Panc1 (cell line): Measurements from ENCODE around the gene ICE2. TPM values are rescaled to one million over a fixed set of nuclear protein-coding genes. Genes with fewer than 3 reads are reported as not detected.

Experiments used
- ATAC-seq: fragments of 200-7000 bp; cut with Tn5 transposase; 2 replicates; pipeline ENCODE4 v1.9.1; 2020; ENCODE audit warnings: mild to moderate bottlenecking, moderate library complexity
- BruUV-seq: library from RNA; stranded (reverse); fragments of 400-500 nt; replicated peaks from 2 replicates; lab custom pipeline; 2021; lab: Mats Ljungman, UMichigan
- CTCF ChIA-PET: fragments of 300-600 bp; sonication (Branson Sonifier 250); formaldehyde crosslinking; loops from one replicate; lab custom pipeline; 2022; ENCODE audit warnings: antibody characterized with exemption; lab: Charles Lee
- POLR2A ChIA-PET: fragments of 300-600 bp; sonication (Branson Sonifier 250); formaldehyde crosslinking; loops from one replicate; lab custom pipeline; 2022; ENCODE audit warnings: antibody characterized with exemption; lab: Charles Lee
- DNase-seq: peaks from one replicate; pipeline ENCODE4 v3.0.0-alpha.2; 2010; ENCODE audit warnings: low read depth, low spot score
- H3K27ac ChIP-seq: 2 replicates; pipeline ENCODE4 v1.5.1; 2011; ENCODE audit warnings: mild to moderate bottlenecking, low read length, inconsistent platforms
- H3K27me3 ChIP-seq: fragments of 200-500 bp; sonication (Bioruptor generic); 2 replicates; pipeline ENCODE4 v1.6.0; 2014; ENCODE audit warnings: low read length, inconsistent platforms; ENCODE audit not compliant: control insufficient read depth, insufficient read depth
- H3K36me3 ChIP-seq: fragments of 200-500 bp; sonication (Bioruptor generic); 2 replicates; pipeline ENCODE4 v1.5.1; 2014; ENCODE audit warnings: inconsistent platforms, mild to moderate bottlenecking, low read length, moderate library complexity; ENCODE audit not compliant: control insufficient read depth, insufficient read depth
- H3K4me1 ChIP-seq: 2 replicates; pipeline ENCODE4 v1.5.1; 2011; ENCODE audit warnings: inconsistent platforms, mild to moderate bottlenecking, low read length, moderate library complexity; ENCODE audit not compliant: control insufficient read depth, insufficient read depth
- H3K4me3 ChIP-seq, 2 experiments: 2 replicates each; pipeline ENCODE4 v1.5.1; 2011 to 2012; ENCODE audit warnings: low read depth in 2 of 2, low read length in 2 of 2, mild to moderate bottlenecking in 2 of 2, inconsistent platforms in 1 of 2, moderate library complexity in 1 of 2
- H3K9me3 ChIP-seq: fragments of 200-500 bp; sonication (Bioruptor generic); 2 replicates; pipeline ENCODE4 v1.5.1; 2014; ENCODE audit warnings: low read depth, mild to moderate bottlenecking, inconsistent platforms, low read length, moderate library complexity; ENCODE audit not compliant: control insufficient read depth, insufficient read depth
- POLR2AphosphoS5 ChIP-seq: IDR thresholded peaks from 2 replicates; pipeline ENCODE4 v1.6.1; 2012; ENCODE audit warnings: mild to moderate bottlenecking, low read depth, low read length, moderate library complexity
- SIN3A ChIP-seq: IDR thresholded peaks from 2 replicates; pipeline ENCODE4 v1.6.1; 2012; ENCODE audit warnings: low read depth, mild to moderate bottlenecking, low read length, moderate library complexity, borderline replicate concordance; ENCODE audit not compliant: insufficient read depth
- TCF7L2 ChIP-seq: IDR thresholded peaks from 2 replicates; pipeline ENCODE4 v1.6.1; 2011; ENCODE audit warnings: mild to moderate bottlenecking, low read depth, low read length, inconsistent platforms
- in situ Hi-C: cut with HindIII; loops from 2 replicates; pipeline ENCODE4 v1.10.0; 2016; ENCODE audit warnings: low sequenced_read_pairs, low pct_unique_long_range_greater_than_20kb
- intact Hi-C: fragments of 100-400 bp; cut with micrococcal nuclease; formaldehyde crosslinking; loops from one replicate; pipeline ENCODE4 v1.10.0; 2022; ENCODE audit not compliant: unreplicated experiment
- total RNA-seq: library from RNA; stranded (reverse); gene quantifications from one replicate; pipeline ENCODE4 v1.2.1, GENCODE V29; 2021; ENCODE audit not compliant: unreplicated experiment
- TF ChIP-seq, protein P1 (sequence below): fragments of 450-650 bp; IDR thresholded peaks from 2 replicates; pipeline ENCODE4 v1.5.1; 2017; ENCODE audit warnings: mild to moderate bottlenecking
- TF ChIP-seq, protein P2 (sequence below), 2 experiments: IDR thresholded peaks; 2 replicates each; pipeline ENCODE4 v1.6.1; 2011 to 2012; ENCODE audit warnings: low read depth in 2 of 2, control low read depth in 1 of 2, low read length in 1 of 2, mild to moderate bottlenecking in 1 of 2, moderate library complexity in 1 of 2; ENCODE audit not compliant: insufficient read depth in 1 of 2

The ICE2 gene
- total RNA-seq, 1 experiment from 2014 or later: 66.2 TPM

DNA sequence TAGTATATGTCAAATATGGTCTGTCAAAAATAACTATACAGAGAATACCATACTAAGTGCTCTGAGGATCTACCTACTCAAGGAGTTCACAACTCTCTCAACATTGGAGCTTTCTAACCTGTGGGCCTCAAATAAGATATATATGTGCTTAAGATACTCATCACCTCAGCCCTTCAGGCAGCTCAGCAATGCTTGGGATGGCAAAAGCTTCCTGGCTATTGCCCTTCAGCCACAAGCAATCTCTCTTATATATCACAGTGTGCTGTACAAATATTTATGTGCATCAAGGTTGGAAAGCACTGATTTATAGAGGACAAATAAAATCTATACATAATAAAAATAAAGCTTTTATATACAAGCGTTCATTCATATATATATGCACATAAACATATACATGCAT lies 40.3 kb downstream of the ICE2 start:
- CTCF ChIA-PET: no interaction called here
- TF ChIP-seq POLR2AphosphoS5 (no peak), SIN3A (no peak), TCF7L2 (no peak)
- TF ChIP-seq, protein P1, sequence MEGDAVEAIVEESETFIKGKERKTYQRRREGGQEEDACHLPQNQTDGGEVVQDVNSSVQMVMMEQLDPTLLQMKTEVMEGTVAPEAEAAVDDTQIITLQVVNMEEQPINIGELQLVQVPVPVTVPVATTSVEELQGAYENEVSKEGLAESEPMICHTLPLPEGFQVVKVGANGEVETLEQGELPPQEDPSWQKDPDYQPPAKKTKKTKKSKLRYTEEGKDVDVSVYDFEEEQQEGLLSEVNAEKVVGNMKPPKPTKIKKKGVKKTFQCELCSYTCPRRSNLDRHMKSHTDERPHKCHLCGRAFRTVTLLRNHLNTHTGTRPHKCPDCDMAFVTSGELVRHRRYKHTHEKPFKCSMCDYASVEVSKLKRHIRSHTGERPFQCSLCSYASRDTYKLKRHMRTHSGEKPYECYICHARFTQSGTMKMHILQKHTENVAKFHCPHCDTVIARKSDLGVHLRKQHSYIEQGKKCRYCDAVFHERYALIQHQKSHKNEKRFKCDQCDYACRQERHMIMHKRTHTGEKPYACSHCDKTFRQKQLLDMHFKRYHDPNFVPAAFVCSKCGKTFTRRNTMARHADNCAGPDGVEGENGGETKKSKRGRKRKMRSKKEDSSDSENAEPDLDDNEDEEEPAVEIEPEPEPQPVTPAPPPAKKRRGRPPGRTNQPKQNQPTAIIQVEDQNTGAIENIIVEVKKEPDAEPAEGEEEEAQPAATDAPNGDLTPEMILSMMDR: no peak
- TF ChIP-seq, protein P2, sequence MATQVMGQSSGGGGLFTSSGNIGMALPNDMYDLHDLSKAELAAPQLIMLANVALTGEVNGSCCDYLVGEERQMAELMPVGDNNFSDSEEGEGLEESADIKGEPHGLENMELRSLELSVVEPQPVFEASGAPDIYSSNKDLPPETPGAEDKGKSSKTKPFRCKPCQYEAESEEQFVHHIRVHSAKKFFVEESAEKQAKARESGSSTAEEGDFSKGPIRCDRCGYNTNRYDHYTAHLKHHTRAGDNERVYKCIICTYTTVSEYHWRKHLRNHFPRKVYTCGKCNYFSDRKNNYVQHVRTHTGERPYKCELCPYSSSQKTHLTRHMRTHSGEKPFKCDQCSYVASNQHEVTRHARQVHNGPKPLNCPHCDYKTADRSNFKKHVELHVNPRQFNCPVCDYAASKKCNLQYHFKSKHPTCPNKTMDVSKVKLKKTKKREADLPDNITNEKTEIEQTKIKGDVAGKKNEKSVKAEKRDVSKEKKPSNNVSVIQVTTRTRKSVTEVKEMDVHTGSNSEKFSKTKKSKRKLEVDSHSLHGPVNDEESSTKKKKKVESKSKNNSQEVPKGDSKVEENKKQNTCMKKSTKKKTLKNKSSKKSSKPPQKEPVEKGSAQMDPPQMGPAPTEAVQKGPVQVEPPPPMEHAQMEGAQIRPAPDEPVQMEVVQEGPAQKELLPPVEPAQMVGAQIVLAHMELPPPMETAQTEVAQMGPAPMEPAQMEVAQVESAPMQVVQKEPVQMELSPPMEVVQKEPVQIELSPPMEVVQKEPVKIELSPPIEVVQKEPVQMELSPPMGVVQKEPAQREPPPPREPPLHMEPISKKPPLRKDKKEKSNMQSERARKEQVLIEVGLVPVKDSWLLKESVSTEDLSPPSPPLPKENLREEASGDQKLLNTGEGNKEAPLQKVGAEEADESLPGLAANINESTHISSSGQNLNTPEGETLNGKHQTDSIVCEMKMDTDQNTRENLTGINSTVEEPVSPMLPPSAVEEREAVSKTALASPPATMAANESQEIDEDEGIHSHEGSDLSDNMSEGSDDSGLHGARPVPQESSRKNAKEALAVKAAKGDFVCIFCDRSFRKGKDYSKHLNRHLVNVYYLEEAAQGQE (IDR thresholded peaks at IDR 0.05; ENCODE audit: insufficient read depth in 1 of 2, low read depth in 2 of 2, low read length in 1 of 2): no peak

DNA sequence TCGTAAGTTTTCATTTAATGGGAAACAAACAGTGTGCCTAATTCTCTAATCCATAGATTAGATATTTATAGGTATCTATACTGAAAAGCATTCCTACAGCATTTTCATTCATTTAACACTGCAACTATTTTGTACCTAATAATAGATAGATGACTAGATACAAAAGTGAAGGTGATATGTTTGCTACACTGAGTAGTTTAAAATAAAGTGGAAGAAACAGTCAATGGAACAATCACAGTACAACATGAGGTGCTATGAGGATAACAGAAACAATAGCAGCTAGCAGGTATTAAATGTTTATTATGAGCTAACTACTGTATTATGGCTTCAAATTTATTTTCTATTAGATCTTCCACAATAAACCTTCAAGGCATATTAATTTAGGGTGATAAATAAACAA lies 50.0 kb downstream of the ICE2 start:
- Histone ChIP-seq H3K36me3 (peaks cover 10% of the 10 kb centered on the region; the same call in 1 of the 2 replicates), H3K27ac (no peak overlapping the region), H3K9me3 (no peaks in the 10 kb centered on the region), H3K27me3 (no peaks in the 10 kb centered on the region), H3K4me3 (no peak overlapping the region), H3K4me1 (no peaks in the 10 kb centered on the region)
- ATAC-seq: no peak
- in situ Hi-C loops (no loop called here), intact Hi-C loops (no loop called here)
- ChIA-PET CTCF (no interaction called here), POLR2A (no interaction called here)
- no TSS peak for BruUV-seq
- no peak for DNase-seq
- TF ChIP-seq, protein P1: no peak
- no peak for TF ChIP-seq POLR2AphosphoS5
- TF ChIP-seq, protein P2 (IDR thresholded peaks at IDR 0.05; ENCODE audit: insufficient read depth in 1 of 2, low read depth in 2 of 2, low read length in 1 of 2): no peak
- TF ChIP-seq SIN3A: no peak
- TF ChIP-seq TCF7L2: no peak

More for the DNA sequence above, 40.3 kb downstream of the ICE2 start:
- no peak for DNase-seq
- POLR2A ChIA-PET: no interaction called here
- BruUV-seq: no TSS peak
- no peaks in the 10 kb centered on the region for H3K27me3 ChIP-seq
- no peak overlapping the region for H3K4me3 ChIP-seq
- in situ Hi-C loops (no loop called here), intact Hi-C loops (no loop called here)
- no peak overlapping the region for H3K27ac ChIP-seq
- H3K36me3 ChIP-seq: no peaks in the 10 kb centered on the region
- peaks cover 12% of the 10 kb centered on the region for H3K4me1 ChIP-seq
- no peak for ATAC-seq
- no peaks in the 10 kb centered on the region for H3K9me3 ChIP-seq
